Stimulated activated CD4-positive, alpha-beta T cell treated with anti-CD3 and anti-CD28 coated beads, Interleukin-15, amount 100 ng/mL, for 24 hours (primary cell): ENCODE data around the gene NTF4.

Source experiments
- DNase-seq: peaks from one replicate; pipeline ENCODE4 v3.0.0-alpha.2; 2020

Gene NTF4

GRCh38 chr19:49064768-49065611 lies at the start of gene NTF4:
NTF4 (minus strand) TSS chr19:49064818; CDS start chr19:49061997, 2,821 bp downstream.
- peak; percentile 22 for DNase-seq

- DNase-seq, result peak; percentile 77
Measured at GRCh38 chr19:49113762-49114629, 49.4 kb upstream of the NTF4 start, which contains the start of gene LIN7B. LIN7B (plus strand) TSS chr19:49114370; CDS start chr19:49114405, 35 bp downstream.

- no peak for DNase-seq
Measured at GRCh38 chr19:49111218-49111998, 46.8 kb upstream of the NTF4 start.

- no peak for DNase-seq
Measured at GRCh38 chr19:49110567-49110966, 45.9 kb upstream of the NTF4 start.

- no peak for DNase-seq
Measured at GRCh38 chr19:49109569-49110233, 45.1 kb upstream of the NTF4 start.

- DNase-seq, result no peak
Measured at GRCh38 chr19:49109051-49109450, 44.4 kb upstream of the NTF4 start.

GRCh38 chr19:49107625-49108459 lies 43.2 kb upstream of the NTF4 start:
- no peak for DNase-seq

- DNase-seq, result peak; percentile 75
Measured at GRCh38 chr19:49106648-49107135, 42.1 kb upstream of the NTF4 start.

- DNase-seq, result no peak
Measured at GRCh38 chr19:49104229-49104864, 39.7 kb upstream of the NTF4 start.

- no peak for DNase-seq
Measured at GRCh38 chr19:49103331-49104085, 38.9 kb upstream of the NTF4 start.

- no peak for DNase-seq
Measured at GRCh38 chr19:49102303-49102702, 37.7 kb upstream of the NTF4 start.

GRCh38 chr19:49101160-49101559 lies 36.5 kb upstream of the NTF4 start:
- no peak for DNase-seq

- no peak for DNase-seq
Measured at GRCh38 chr19:49098795-49099194, 34.2 kb upstream of the NTF4 start.

GRCh38 chr19:49097453-49098288 lies 33.1 kb upstream of the NTF4 start:
- peak; percentile 73 for DNase-seq

GRCh38 chr19:49094505-49095482 lies 30.2 kb upstream of the NTF4 start:
- DNase-seq, result no peak

- DNase-seq, result no peak
Measured at GRCh38 chr19:49092686-49093085, 28.1 kb upstream of the NTF4 start.

GRCh38 chr19:49091391-49092038 lies 26.9 kb upstream of the NTF4 start:
- no peak for DNase-seq
